ENCODE data around the gene SNORC. TPM values are rescaled to one million over a fixed set of nuclear protein-coding genes. Genes with fewer than 3 reads are reported as not detected.
A peak's percentile ranks its signal among the peaks of the same experiment; 100 is the strongest.

The SNORC gene
- total and polyA plus RNA-seq, 2 of the 4 experiments (the other 2 are of a cell fraction): under 0.01 to 0.67 TPM

DNA sequence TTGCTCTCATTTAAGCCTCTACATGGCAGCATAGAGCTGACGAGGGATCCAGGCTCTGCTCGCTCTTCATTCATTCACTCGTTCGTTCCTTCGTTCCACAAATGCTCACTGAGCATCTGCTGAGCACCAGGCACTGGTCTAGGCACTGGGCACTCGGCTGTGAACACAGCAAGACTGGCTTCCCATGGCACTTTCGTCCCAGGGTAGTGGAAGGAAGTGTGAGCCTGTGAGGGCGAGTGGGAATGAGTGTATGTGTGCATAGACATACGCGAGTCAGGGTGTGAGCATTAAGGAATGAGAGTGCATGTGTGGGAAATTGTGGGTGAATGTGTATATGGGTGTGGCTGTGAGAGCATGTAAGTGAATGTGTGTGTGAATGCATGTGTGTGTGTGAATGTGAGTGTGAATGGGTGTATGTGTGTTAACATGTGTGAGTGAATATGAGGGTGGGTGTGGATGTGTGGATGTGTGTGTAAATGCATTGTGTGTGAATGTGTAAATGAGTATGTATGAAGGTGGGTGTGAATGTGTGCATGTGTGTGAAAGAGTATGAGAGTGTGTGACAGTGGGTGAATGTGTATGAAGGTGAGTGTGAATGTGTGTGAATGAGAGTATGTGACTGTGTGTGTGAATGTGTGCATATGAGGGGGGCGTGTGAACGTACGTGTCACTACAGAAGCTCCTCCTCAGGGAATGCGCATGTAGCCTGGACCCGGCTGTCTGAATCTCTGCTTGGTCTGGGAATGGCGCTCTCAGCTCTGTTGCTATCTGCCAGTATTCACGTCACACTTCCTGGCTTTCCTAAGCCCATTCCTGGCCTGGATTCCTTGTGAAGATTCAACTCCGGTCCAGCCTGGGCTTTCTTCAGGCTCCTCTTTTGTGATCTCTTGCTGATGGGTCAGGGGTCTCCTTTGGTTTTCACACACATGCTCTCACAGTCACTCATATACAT is 28.8 kb downstream of the SNORC start:
- 79% methylated on average over 11 of the region's 18 CpGs; no CpG with 5 or more reads in 1 of the 2 experiments for WGBS, 2 experiments (ENCODE audit: extremely low coverage in 2 of 2, insufficient read length in 1 of 2)
- no peak overlapping the region for H3K56ac ChIP-seq (ENCODE audit: extremely low read depth, insufficient read depth, low read length)
- H2AK9ac ChIP-seq (replicated peaks; ENCODE audit: low read depth, low read length, poor library complexity): no peak overlapping the region
- no peak overlapping the region for H3K23ac ChIP-seq (ENCODE audit: low read depth, low read length)
- H2AK5ac ChIP-seq (ENCODE audit: low read depth, low read length): peak overlapping the region; percentile 44; the same call in 1 of the 2 replicates
- DNase-seq: peak; percentile 75
- POLR2A ChIA-PET (ENCODE audit: unreplicated experiment): no interaction called here
- H3K18ac ChIP-seq (ENCODE audit: low read depth, low read length): no peak overlapping the region
- no peaks in the 10 kb centered on the region for H3K36me3 ChIP-seq (ENCODE audit: control insufficient read depth, insufficient read depth, low read length)
- no peak overlapping the region for H4K8ac ChIP-seq (ENCODE audit: low read depth in 2 of 2, low read length in 2 of 2)
- no peaks in the 10 kb centered on the region; a peak in 1 of 4 replicates for H3K79me1 ChIP-seq (ENCODE audit: low read depth in 1 of 2, low read length in 2 of 2)
- 0 out of 2 replicates have a peak overlapping the region, but pooled peaks have one; percentile 25 for H4K91ac ChIP-seq (ENCODE audit: insufficient read depth, low read depth, low read length)
- no peak for ATAC-seq (ENCODE audit: low read depth)
- CTCF ChIA-PET: no interaction called here
- H2BK5ac ChIP-seq (ENCODE audit: low read depth, low read length, poor library complexity, severe bottlenecking): peak overlapping the region; percentile 40
- BruUV-seq (replicated peaks): no TSS peak
- dilution Hi-C loops (cut with HindIII; ENCODE audit: low sequenced_read_pairs, unreplicated experiment): no loop called here
- in situ Hi-C loops (cut with MboI; ENCODE audit: low sequenced_read_pairs): no loop called here
- H3K9ac ChIP-seq (ENCODE audit: low read depth, low read length): no peak overlapping the region
- no peak overlapping the region for H3K27ac ChIP-seq (ENCODE audit: insufficient read depth, low read length)
- 0 out of 3 replicates have a peak overlapping the region, but pooled peaks have one; percentile 6 for H2BK15ac ChIP-seq (ENCODE audit: low read depth, low read length)
- H3K27me3 ChIP-seq (ENCODE audit: control insufficient read depth, insufficient read depth, low read length): no peaks in the 10 kb centered on the region
- no peak overlapping the region for H2BK120ac ChIP-seq (ENCODE audit: low read depth, low read length)
- H3K4ac ChIP-seq (ENCODE audit: low read depth, low read length): no peak overlapping the region
- peak overlapping the region; percentile 66 for H2AFZ ChIP-seq (replicated peaks; ENCODE audit: low read length, poor library complexity)
- H3K9me3 ChIP-seq (ENCODE audit: control insufficient read depth, insufficient read depth, low read length): no peaks in the 10 kb centered on the region
- no peak overlapping the region for H3K4me3 ChIP-seq (ENCODE audit: insufficient read depth, low read depth, low read length)
- intact Hi-C loops (cut with micrococcal nuclease): no loop called here
- H3K9me1 ChIP-seq (ENCODE audit: insufficient read depth, low read length): peaks cover 12% of the 10 kb centered on the region; the same call in 1 of the 2 replicates
- H3K4me1 ChIP-seq (ENCODE audit: control insufficient read depth, insufficient read depth, low read length): peaks cover 9% of the 10 kb centered on the region
- no peak overlapping the region for H3K14ac ChIP-seq (replicated peaks; ENCODE audit: low read depth, low read length)
- H4K5ac ChIP-seq (ENCODE audit: low read depth, low read length): no peak overlapping the region
- no peak overlapping the region for H3K4me2 ChIP-seq (ENCODE audit: low read depth, low read length)
- no peak overlapping the region; the same call in 1 of the 2 replicates for H2BK20ac ChIP-seq (ENCODE audit: low read depth, low read length)
- H4K20me1 ChIP-seq (ENCODE audit: insufficient read depth, low read length): no peaks in the 10 kb centered on the region
- TF ChIP-seq CEBPB (IDR thresholded peaks at IDR 0.05; ENCODE audit: low read depth, low read length) (no peak), FOS (IDR thresholded peaks at IDR 0.05; ENCODE audit: low read depth, low read length) (no peak), MXI1 (IDR thresholded peaks at IDR 0.05; ENCODE audit: borderline replicate concordance, low read depth, low read length) (no peak), RCOR1 (IDR thresholded peaks at IDR 0.05; ENCODE audit: insufficient replicate concordance, low read length) (no peak), RAD21 (IDR thresholded peaks at IDR 0.05; ENCODE audit: low read length) (no peak), SMC3 (IDR thresholded peaks at IDR 0.05; ENCODE audit: low read depth, low read length) (no peak), POLR2A (IDR thresholded peaks at IDR 0.05; ENCODE audit: low read depth, low read length) (no peak), CHD1 (IDR thresholded peaks at IDR 0.05; ENCODE audit: low read depth, low read length) (no peak), NFE2L2 (IDR thresholded peaks at IDR 0.05; ENCODE audit: low read depth, low read length) (no peak), CTCF (conservative IDR thresholded peaks at IDR 0.05; ENCODE audit: low read depth, low read length) (no peak), BHLHE40 (IDR thresholded peaks at IDR 0.05; ENCODE audit: low read depth, low read length) (no peak), RFX5 (IDR thresholded peaks at IDR 0.05; ENCODE audit: low read depth, low read length) (no peak)
- TF ChIP-seq, protein P1, sequence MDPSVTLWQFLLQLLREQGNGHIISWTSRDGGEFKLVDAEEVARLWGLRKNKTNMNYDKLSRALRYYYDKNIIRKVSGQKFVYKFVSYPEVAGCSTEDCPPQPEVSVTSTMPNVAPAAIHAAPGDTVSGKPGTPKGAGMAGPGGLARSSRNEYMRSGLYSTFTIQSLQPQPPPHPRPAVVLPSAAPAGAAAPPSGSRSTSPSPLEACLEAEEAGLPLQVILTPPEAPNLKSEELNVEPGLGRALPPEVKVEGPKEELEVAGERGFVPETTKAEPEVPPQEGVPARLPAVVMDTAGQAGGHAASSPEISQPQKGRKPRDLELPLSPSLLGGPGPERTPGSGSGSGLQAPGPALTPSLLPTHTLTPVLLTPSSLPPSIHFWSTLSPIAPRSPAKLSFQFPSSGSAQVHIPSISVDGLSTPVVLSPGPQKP (IDR thresholded peaks at IDR 0.05; ENCODE audit: borderline replicate concordance, low read depth, low read length): no peak
- TF ChIP-seq, protein P2, sequence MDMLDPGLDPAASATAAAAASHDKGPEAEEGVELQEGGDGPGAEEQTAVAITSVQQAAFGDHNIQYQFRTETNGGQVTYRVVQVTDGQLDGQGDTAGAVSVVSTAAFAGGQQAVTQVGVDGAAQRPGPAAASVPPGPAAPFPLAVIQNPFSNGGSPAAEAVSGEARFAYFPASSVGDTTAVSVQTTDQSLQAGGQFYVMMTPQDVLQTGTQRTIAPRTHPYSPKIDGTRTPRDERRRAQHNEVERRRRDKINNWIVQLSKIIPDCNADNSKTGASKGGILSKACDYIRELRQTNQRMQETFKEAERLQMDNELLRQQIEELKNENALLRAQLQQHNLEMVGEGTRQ (IDR thresholded peaks at IDR 0.05; ENCODE audit: low read depth, low read length): no peak
